GM18907 (cell line): ENCODE measurements around the gene KCNA10.

Source experiments
- ATAC-seq: cut with Tn5 transposase; IDR thresholded peaks from one replicate; pipeline ENCODE4 v1.9.1; 2021; ENCODE audit warnings: mild to moderate bottlenecking, moderate library complexity; ENCODE audit not compliant: unreplicated experiment

The KCNA10 gene

GRCh38 chr1:110478886-110479285 lies 40.1 kb downstream of the KCNA10 start:
- ATAC-seq, result no peak

- no peak for ATAC-seq
These were observed 40.9 kb downstream of the KCNA10 start for GRCh38 chr1:110477967-110478640.

- no peak for ATAC-seq
These were observed 41.5 kb downstream of the KCNA10 start for GRCh38 chr1:110477445-110477957.

- no peak for ATAC-seq
These were observed 41.9 kb downstream of the KCNA10 start for GRCh38 chr1:110477041-110477440.

GRCh38 chr1:110476028-110476765 lies 42.8 kb downstream of the KCNA10 start:
- ATAC-seq, result no peak

GRCh38 chr1:110475362-110476027 lies 43.5 kb downstream of the KCNA10 start:
- no peak for ATAC-seq

GRCh38 chr1:110474444-110474843 lies 44.5 kb downstream of the KCNA10 start:
- ATAC-seq, result no peak

- no peak for ATAC-seq
These were observed 46.4 kb downstream of the KCNA10 start for GRCh38 chr1:110472546-110472945.

GRCh38 chr1:110471131-110471530 lies 47.8 kb downstream of the KCNA10 start:
- no peak for ATAC-seq
